IMR-90 (cell line): Measurements from ENCODE around the gene GALNT6. TPM values are rescaled to one million over a fixed set of nuclear protein-coding genes. Genes with fewer than 3 reads are reported as not detected.

Source experiments
- ATAC-seq: fragments of 200-7000 bp; cut with Tn5 transposase; 2 replicates; pipeline ENCODE4 v1.9.1; 2020; ENCODE audit warnings: low read depth, mild to moderate bottlenecking, moderate library complexity
- BruUV-seq: library from RNA; stranded (reverse); fragments of 400-500 nt; replicated peaks from 2 replicates; lab custom pipeline; 2021; lab: Mats Ljungman, UMichigan
- CTCF ChIA-PET: fragments of 300-600 bp; formaldehyde crosslinking; extraction: SDS; loops from one replicate; lab custom pipeline; 2021; ENCODE audit warnings: antibody characterized with exemption; lab: Yijun Ruan, JAX
- POLR2A ChIA-PET: fragments of 300-600 bp; sonication (Branson Sonifier 250); formaldehyde crosslinking; loops from one replicate; lab custom pipeline; 2022; ENCODE audit warnings: antibody characterized with exemption; ENCODE audit not compliant: unreplicated experiment; lab: Charles Lee
- DNase-seq: peaks from one replicate; pipeline ENCODE4 v3.0.0; 2013
- H2AFZ ChIP-seq: replicated peaks from 2 replicates; pipeline ENCODE3; 2013; ENCODE audit warnings: low read length, mild to moderate bottlenecking; ENCODE audit not compliant: poor library complexity
- H2AK5ac ChIP-seq: 2 replicates; pipeline ENCODE4 v1.6.1; 2013; ENCODE audit warnings: low read depth, low read length, inconsistent platforms
- H2AK9ac ChIP-seq: replicated peaks from 2 replicates; pipeline ENCODE3; 2013; ENCODE audit warnings: mild to moderate bottlenecking, low read depth, low read length, moderate library complexity; ENCODE audit not compliant: poor library complexity
- H2BK120ac ChIP-seq: 2 replicates; pipeline ENCODE4 v1.6.1; 2013; ENCODE audit warnings: low read depth, low read length, inconsistent platforms
- H2BK15ac ChIP-seq: 3 replicates; pipeline ENCODE4 v1.6.1; 2013; ENCODE audit warnings: low read depth, low read length, inconsistent platforms
- H2BK20ac ChIP-seq: 2 replicates; pipeline ENCODE4 v1.6.1; 2013; ENCODE audit warnings: low read depth, mild to moderate bottlenecking, inconsistent platforms, low read length, moderate library complexity
- H2BK5ac ChIP-seq: 2 replicates; pipeline ENCODE4 v1.6.1; 2013; ENCODE audit warnings: mild to moderate bottlenecking, low read depth, low read length, inconsistent platforms; ENCODE audit not compliant: poor library complexity, severe bottlenecking
- H3K14ac ChIP-seq: replicated peaks from 2 replicates; pipeline ENCODE4 v1.6.1; 2013; ENCODE audit warnings: low read depth, low read length, inconsistent platforms
- H3K18ac ChIP-seq: 2 replicates; pipeline ENCODE4 v1.6.1; 2013; ENCODE audit warnings: low read depth, low read length, control low read depth
- H3K23ac ChIP-seq: 2 replicates; pipeline ENCODE4 v1.6.1; 2013; ENCODE audit warnings: low read depth, low read length, inconsistent platforms
- H3K27ac ChIP-seq: 2 replicates; pipeline ENCODE4 v1.5.1; 2013; ENCODE audit warnings: mild to moderate bottlenecking, control low read depth, low read length; ENCODE audit not compliant: insufficient read depth
- H3K27me3 ChIP-seq: 2 replicates; pipeline ENCODE4 v1.6.1; 2013; ENCODE audit warnings: low read length; ENCODE audit not compliant: control insufficient read depth, insufficient read depth
- H3K36me3 ChIP-seq: 2 replicates; pipeline ENCODE4 v1.6.1; 2013; ENCODE audit warnings: low read length, mixed read lengths; ENCODE audit not compliant: control insufficient read depth, insufficient read depth
- H3K4ac ChIP-seq: 2 replicates; pipeline ENCODE4 v1.6.1; 2013; ENCODE audit warnings: low read depth, low read length, inconsistent platforms
- H3K4me1 ChIP-seq: 2 replicates; pipeline ENCODE4 v1.6.1; 2013; ENCODE audit warnings: low read length, mixed read lengths; ENCODE audit not compliant: control insufficient read depth, insufficient read depth
- H3K4me2 ChIP-seq: 2 replicates; pipeline ENCODE4 v1.6.1; 2013; ENCODE audit warnings: low read depth, mild to moderate bottlenecking, control low read depth, low read length, moderate library complexity
- H3K4me3 ChIP-seq: 2 replicates; pipeline ENCODE4 v1.5.1; 2013; ENCODE audit warnings: low read depth, mild to moderate bottlenecking, control low read depth, low read length, moderate library complexity; ENCODE audit not compliant: insufficient read depth
- H3K56ac ChIP-seq: 2 replicates; pipeline ENCODE4 v1.6.1; 2013; ENCODE audit warnings: low read length, inconsistent platforms; ENCODE audit not compliant: insufficient read depth; ENCODE audit errors: extremely low read depth
- H3K79me1 ChIP-seq, 2 experiments: 2 replicates each; pipeline ENCODE4 v1.6.1; 2013; ENCODE audit warnings: low read length in 2 of 2, inconsistent platforms in 1 of 2, low read depth in 1 of 2
- H3K9ac ChIP-seq: 2 replicates; pipeline ENCODE4 v1.6.1; 2013; ENCODE audit warnings: low read depth, low read length, control low read depth
- H3K9me1 ChIP-seq: 2 replicates; pipeline ENCODE4 v1.6.1; 2013; ENCODE audit warnings: low read length, inconsistent platforms; ENCODE audit not compliant: insufficient read depth
- H3K9me3 ChIP-seq: 2 replicates; pipeline ENCODE4 v1.6.1; 2013; ENCODE audit warnings: low read length; ENCODE audit not compliant: control insufficient read depth, insufficient read depth
- H4K20me1 ChIP-seq: 2 replicates; pipeline ENCODE4 v1.6.1; 2013; ENCODE audit warnings: low read length, inconsistent platforms; ENCODE audit not compliant: insufficient read depth
- H4K5ac ChIP-seq: 2 replicates; pipeline ENCODE4 v1.6.1; 2013; ENCODE audit warnings: mild to moderate bottlenecking, low read depth, low read length, control low read depth
- H4K8ac ChIP-seq, 2 experiments: 2 replicates each; pipeline ENCODE4 v1.6.1; 2013; ENCODE audit warnings: low read depth in 2 of 2, low read length in 2 of 2, control low read depth in 1 of 2, inconsistent platforms in 1 of 2
- H4K91ac ChIP-seq: 2 replicates; pipeline ENCODE4 v1.6.1; 2013; ENCODE audit warnings: low read depth, low read length, inconsistent platforms; ENCODE audit not compliant: insufficient read depth
- CEBPB ChIP-seq: IDR thresholded peaks from 2 replicates; pipeline ENCODE4 v1.6.1; 2012; ENCODE audit warnings: low read depth, low read length, improper control_type of control experiment
- FOS ChIP-seq: fragments of 150-350 bp; IDR thresholded peaks from 2 replicates; pipeline ENCODE4 v1.6.1; 2016; ENCODE audit warnings: low read depth, low read length
- NFE2L2 ChIP-seq: fragments of 150-350 bp; IDR thresholded peaks from 2 replicates; pipeline ENCODE4 v1.6.1; 2016; ENCODE audit warnings: low read depth, mild to moderate bottlenecking, low read length
- RAD21 ChIP-seq: IDR thresholded peaks from 2 replicates; pipeline ENCODE4 v1.6.1; 2012; ENCODE audit warnings: low read length, improper control_type of control experiment
- RFX5 ChIP-seq: IDR thresholded peaks from 2 replicates; pipeline ENCODE4 v1.8.0; 2012; ENCODE audit warnings: low read depth, mild to moderate bottlenecking, low read length, moderate library complexity
- WGBS, 2 experiments: methylation state at CpG; one replicate each; pipeline versions ENCODE4 v1.1.5 to v1.1.7; 2013; ENCODE audit warnings: missing lambda C conversion rate in 2 of 2; ENCODE audit not compliant: insufficient read length in 1 of 2; ENCODE audit errors: extremely low coverage in 2 of 2; 5-methylcytosine and 5-hydroxymethylcytosine counted together
- dilution Hi-C: fragments of 300-500 bp; cut with HindIII; formaldehyde crosslinking; loops from one replicate; pipeline ENCODE4 v1.14.3; 2018; ENCODE audit warnings: low sequenced_read_pairs; ENCODE audit not compliant: unreplicated experiment
- in situ Hi-C: fragments of 300-500 bp; cut with MboI; formaldehyde crosslinking; loops from 3 replicates; pipeline ENCODE4 v1.14.3; 2019; ENCODE audit warnings: low sequenced_read_pairs, inconsistent platforms, mixed read lengths
- intact Hi-C: fragments of 100-400 bp; cut with micrococcal nuclease; formaldehyde crosslinking; loops from 2 replicates; pipeline ENCODE4 v1.10.0; 2022
- polyA plus RNA-seq, 3 experiments: library from polyadenylated mRNA; depleted of rRNA; stranded (reverse); fragments of >200 nt; gene quantifications; 2 replicates each; pipeline ENCODE4 v1.2.3, GENCODE V29; 2012; ENCODE audit warnings: low replicate concordance in 1 of 3
- total RNA-seq: library from RNA; depleted of rRNA; stranded (reverse); fragments of >200 nt; gene quantifications from 2 replicates; pipeline ENCODE4 v1.2.3, GENCODE V29; 2012
- TF ChIP-seq, protein P1 (sequence below): conservative IDR thresholded peaks from 2 replicates; pipeline ENCODE4 v1.5.1; 2012; ENCODE audit warnings: mild to moderate bottlenecking, low read depth, low read length, improper control_type of control experiment
- TF ChIP-seq, protein P2 (sequence below): fragments of 150-350 bp; IDR thresholded peaks from 2 replicates; pipeline ENCODE4 v1.6.1; 2016; ENCODE audit warnings: low read depth, mild to moderate bottlenecking, low read length, moderate library complexity, borderline replicate concordance
- TF ChIP-seq, protein P3 (sequence below): fragments of 150-350 bp; IDR thresholded peaks from 2 replicates; pipeline ENCODE4 v1.6.1; 2017; ENCODE audit warnings: mild to moderate bottlenecking, antibody characterized with exemption, low read length, low read depth

GALNT6 gene
- total and polyA plus RNA-seq, 2 of the 4 experiments (the other 2 are of a cell fraction) = 17.1 to 23.7 TPM

DNA sequence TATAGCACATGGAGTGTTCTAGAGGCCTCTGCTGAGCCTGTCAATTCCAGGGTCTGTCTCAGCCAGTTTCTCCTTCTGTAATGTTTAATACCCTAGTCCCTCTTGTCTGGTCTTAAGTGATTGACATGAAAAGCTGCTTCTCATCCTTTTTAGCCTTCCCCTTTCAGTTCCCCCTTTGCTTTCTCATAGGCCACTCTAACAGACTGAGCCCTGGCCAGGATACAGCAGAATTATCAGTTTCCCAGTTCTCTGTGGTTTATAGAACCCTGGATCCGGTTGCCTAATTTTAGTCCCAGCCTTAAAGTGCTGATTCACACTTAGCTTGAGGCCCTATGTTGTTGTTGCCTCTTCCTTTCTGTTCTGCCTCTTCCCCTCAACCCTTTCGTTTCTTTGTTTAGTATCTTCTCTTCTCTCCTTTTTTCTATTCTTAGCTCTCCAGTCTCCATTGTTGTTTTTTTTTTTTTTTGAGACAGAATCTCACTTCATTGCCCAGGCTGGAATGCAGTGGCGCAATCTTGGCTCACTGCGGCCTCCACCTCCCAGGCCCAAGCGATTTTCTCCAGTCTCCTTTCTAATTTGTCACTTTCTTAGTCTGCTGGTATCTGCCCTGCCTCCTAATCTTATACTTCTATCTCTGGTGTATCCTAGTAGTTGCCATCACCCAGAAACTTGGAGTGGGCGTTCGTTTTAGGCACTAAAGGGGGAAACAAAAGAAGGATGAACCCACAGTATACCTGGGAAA, 64.3 kb downstream of the GALNT6 start:
- Histone ChIP-seq H4K20me1 (no peaks in the 10 kb centered on the region), H4K91ac (peak overlapping the region; percentile 55), H3K18ac (peak overlapping the region; percentile 13), H2BK20ac (peak overlapping the region; percentile 93), H3K4me3 (no peak overlapping the region), H4K8ac (peak overlapping the region; percentile 56 to 93; a peak in 3 of 4 replicates), H2BK120ac (peak overlapping the region; percentile 95), H3K9me3 (no peaks in the 10 kb centered on the region), H2BK5ac (peak overlapping the region; percentile 74), H3K79me1 (no peaks in the 10 kb centered on the region), H3K14ac (peak overlapping the region; percentile 92), H3K23ac (peak overlapping the region; percentile 90), H3K9me1 (peaks cover 11% of the 10 kb centered on the region; the same call in 1 of the 2 replicates), H3K56ac (no peak overlapping the region), H3K9ac (peak overlapping the region; percentile 21; the same call in 1 of the 2 replicates), H3K4ac (peak overlapping the region; percentile 82), H3K4me1 (peaks cover 6% of the 10 kb centered on the region; the same call in 1 of the 2 replicates), H3K36me3 (no peaks in the 10 kb centered on the region), H2BK15ac (peak overlapping the region; percentile 84; the same call in 2 of the 3 replicates), H2AK5ac (peak overlapping the region; percentile 76; the same call in 1 of the 2 replicates), H2AK9ac (no peak overlapping the region), H3K27ac (peak overlapping the region; percentile 64; the same call in 1 of the 2 replicates), H4K5ac (peak overlapping the region; percentile 80), H3K27me3 (no peaks in the 10 kb centered on the region), H3K4me2 (peak overlapping the region; percentile 5; the same call in 1 of the 2 replicates), H2AFZ (peak overlapping the region; percentile 81)
- ChIA-PET POLR2A (interaction anchor here (0.7 kb wide), 1 partner anchor 250 kb away, joined by 4 read pairs; no protein-coding TSS in a partner anchor), CTCF (interaction anchor here (0.5 kb wide), 1 partner anchor 565 kb away, joined by 5 read pairs; no protein-coding TSS in a partner anchor)
- intact Hi-C loops = no loop called here
- ATAC-seq = peak; percentile 83
- TF ChIP-seq, protein P1, sequence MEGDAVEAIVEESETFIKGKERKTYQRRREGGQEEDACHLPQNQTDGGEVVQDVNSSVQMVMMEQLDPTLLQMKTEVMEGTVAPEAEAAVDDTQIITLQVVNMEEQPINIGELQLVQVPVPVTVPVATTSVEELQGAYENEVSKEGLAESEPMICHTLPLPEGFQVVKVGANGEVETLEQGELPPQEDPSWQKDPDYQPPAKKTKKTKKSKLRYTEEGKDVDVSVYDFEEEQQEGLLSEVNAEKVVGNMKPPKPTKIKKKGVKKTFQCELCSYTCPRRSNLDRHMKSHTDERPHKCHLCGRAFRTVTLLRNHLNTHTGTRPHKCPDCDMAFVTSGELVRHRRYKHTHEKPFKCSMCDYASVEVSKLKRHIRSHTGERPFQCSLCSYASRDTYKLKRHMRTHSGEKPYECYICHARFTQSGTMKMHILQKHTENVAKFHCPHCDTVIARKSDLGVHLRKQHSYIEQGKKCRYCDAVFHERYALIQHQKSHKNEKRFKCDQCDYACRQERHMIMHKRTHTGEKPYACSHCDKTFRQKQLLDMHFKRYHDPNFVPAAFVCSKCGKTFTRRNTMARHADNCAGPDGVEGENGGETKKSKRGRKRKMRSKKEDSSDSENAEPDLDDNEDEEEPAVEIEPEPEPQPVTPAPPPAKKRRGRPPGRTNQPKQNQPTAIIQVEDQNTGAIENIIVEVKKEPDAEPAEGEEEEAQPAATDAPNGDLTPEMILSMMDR = no peak
- TF ChIP-seq NFE2L2 (peak; percentile 71; the same call in 1 of the 2 replicates), FOS (no peak), RFX5 (no peak), CEBPB (peak; percentile 92), RAD21 (no peak)
- TF ChIP-seq, protein P2, sequence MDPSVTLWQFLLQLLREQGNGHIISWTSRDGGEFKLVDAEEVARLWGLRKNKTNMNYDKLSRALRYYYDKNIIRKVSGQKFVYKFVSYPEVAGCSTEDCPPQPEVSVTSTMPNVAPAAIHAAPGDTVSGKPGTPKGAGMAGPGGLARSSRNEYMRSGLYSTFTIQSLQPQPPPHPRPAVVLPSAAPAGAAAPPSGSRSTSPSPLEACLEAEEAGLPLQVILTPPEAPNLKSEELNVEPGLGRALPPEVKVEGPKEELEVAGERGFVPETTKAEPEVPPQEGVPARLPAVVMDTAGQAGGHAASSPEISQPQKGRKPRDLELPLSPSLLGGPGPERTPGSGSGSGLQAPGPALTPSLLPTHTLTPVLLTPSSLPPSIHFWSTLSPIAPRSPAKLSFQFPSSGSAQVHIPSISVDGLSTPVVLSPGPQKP = no peak
- TF ChIP-seq, protein P3, sequence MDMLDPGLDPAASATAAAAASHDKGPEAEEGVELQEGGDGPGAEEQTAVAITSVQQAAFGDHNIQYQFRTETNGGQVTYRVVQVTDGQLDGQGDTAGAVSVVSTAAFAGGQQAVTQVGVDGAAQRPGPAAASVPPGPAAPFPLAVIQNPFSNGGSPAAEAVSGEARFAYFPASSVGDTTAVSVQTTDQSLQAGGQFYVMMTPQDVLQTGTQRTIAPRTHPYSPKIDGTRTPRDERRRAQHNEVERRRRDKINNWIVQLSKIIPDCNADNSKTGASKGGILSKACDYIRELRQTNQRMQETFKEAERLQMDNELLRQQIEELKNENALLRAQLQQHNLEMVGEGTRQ = no peak
- 29% methylated on average over 1 of the region's 7 CpGs; no CpG with 5 or more reads in 1 of the 2 experiments for WGBS, 2 experiments
- dilution Hi-C loops = no loop called here
- peak; percentile 49 for DNase-seq
- in situ Hi-C loops = no loop called here
- BruUV-seq = no TSS peak
